ENCODE data around the gene ZNF91. TPM values are rescaled to one million over a fixed set of nuclear protein-coding genes. Genes with fewer than 3 reads are reported as not detected.
"Not testable (repeated sequence)": the region's sequence is repeated elsewhere in the genome, so short reads cannot be mapped to it uniquely, and the experiment has no call there.

The ZNF91 gene
- total RNA-seq, 1 donor from 2014 or later, result 22.1 TPM

DNA sequence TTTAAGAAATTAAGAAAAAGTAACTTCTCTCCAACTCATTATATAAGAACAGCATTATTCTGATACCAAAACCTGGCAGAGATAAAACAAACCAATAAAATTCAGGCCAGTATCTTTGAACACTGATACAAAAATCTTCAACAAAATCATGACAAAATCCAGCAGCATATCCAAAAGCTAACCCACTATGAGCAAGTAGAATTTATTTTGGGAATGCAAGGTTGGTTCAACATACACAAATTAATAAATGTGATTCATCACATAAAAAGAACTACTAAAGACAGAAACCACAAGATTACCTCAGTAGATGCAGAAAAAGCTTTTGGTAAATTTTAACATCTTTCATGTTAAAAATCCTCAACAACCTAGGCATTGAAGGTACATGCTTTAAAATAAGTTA lies 12.3 kb downstream of the ZNF91 start:
- TF ChIP-seq, protein P1, sequence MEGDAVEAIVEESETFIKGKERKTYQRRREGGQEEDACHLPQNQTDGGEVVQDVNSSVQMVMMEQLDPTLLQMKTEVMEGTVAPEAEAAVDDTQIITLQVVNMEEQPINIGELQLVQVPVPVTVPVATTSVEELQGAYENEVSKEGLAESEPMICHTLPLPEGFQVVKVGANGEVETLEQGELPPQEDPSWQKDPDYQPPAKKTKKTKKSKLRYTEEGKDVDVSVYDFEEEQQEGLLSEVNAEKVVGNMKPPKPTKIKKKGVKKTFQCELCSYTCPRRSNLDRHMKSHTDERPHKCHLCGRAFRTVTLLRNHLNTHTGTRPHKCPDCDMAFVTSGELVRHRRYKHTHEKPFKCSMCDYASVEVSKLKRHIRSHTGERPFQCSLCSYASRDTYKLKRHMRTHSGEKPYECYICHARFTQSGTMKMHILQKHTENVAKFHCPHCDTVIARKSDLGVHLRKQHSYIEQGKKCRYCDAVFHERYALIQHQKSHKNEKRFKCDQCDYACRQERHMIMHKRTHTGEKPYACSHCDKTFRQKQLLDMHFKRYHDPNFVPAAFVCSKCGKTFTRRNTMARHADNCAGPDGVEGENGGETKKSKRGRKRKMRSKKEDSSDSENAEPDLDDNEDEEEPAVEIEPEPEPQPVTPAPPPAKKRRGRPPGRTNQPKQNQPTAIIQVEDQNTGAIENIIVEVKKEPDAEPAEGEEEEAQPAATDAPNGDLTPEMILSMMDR (conservative IDR thresholded peaks at IDR 0.05; ENCODE audit: low read depth, low read length), result no peak
- DNase-seq (ENCODE audit: low read depth), result no peak
- no peak overlapping the region for H3K4me3 ChIP-seq (ENCODE audit: low read depth, low read length)

DNA sequence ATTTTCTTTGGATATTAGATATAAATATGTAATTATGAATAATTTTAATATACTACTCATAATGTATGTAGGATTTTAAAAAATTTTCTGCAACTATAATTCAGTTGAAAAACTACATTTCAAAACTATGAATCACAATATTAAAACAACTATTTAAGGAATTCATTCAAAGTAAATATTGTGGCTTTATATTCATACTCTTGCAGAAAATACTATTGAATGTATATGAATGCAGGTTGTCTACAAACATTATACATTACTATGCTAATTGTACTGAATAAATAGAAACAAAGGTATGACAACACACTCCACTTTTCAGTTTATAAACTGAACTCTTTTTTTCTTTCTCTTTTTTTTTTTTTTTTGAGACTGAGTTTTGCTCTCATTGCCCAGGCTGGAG lies 14.2 kb downstream of the ZNF91 start:
- no peak overlapping the region for H3K4me3 ChIP-seq (ENCODE audit: low read depth, low read length)
- no peak for DNase-seq (ENCODE audit: low read depth)
- TF ChIP-seq, protein P1 (conservative IDR thresholded peaks at IDR 0.05; ENCODE audit: low read depth, low read length), result no peak

DNA sequence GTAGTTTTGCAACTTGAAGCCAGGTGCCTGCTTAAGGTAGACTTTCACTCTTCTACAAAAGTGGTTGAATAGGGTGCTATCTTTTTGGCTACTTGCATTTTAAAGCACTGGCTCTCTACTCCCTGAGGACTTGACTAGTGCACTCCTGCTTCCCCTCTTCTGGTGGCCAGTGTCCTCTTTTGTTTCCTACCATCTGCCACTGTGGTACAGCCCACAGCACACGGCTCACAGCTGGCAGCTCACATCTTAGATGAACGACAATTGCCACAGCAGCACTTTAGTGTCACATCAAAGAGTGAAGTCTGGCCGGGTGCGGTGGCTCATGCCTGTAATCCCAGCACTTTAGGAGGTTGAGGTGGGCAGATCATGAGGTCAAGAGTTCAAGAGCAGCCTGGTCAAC lies 15.6 kb downstream of the ZNF91 start:
- not testable (repeated sequence) for H3K4me3 ChIP-seq (ENCODE audit: low read depth, low read length); DNase-seq (ENCODE audit: low read depth)

DNA sequence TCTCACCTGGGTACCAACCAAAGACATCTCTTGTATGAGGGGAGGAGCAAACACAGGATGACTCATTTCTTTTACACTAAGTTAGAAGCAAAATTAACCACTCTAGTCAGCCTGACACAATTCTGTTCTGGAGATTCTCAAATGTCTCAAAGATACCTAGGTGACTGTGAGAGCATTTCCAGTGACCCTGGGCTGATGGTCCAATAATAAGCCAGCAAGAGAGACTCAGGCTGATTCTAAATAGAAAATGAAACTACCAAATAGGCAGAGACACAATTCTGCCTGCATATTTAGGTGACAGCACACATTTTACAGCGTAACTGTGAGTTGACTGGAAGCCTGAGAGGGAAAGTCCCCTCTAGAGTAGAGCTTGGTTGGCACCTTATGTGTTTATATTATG lies 16.3 kb downstream of the ZNF91 start:
- no peak overlapping the region for H3K4me3 ChIP-seq (ENCODE audit: low read depth, low read length)
- TF ChIP-seq, protein P1 (conservative IDR thresholded peaks at IDR 0.05; ENCODE audit: low read depth, low read length), result no peak
- DNase-seq (ENCODE audit: low read depth), result no peak

DNA sequence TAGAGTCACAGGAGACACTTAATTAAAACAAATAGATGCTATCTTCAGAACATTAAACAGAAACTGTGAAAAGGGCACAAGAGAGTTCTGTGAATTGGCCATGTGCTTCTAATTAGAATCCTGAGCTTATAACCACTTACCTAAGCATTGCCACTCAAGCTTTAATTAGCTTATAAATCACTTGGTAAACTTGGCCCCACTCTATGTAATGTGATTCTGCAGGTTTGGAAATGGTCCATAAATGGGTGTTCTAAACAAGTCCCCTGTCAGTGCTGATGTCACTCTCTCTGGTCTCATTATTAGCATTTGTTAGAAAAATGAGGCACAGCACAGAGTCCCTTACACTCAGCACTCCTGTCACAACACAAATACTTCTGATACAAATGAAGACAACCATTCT lies 18.0 kb downstream of the ZNF91 start:
- TF ChIP-seq, protein P1 (conservative IDR thresholded peaks at IDR 0.05; ENCODE audit: low read depth, low read length), result no peak
- no peak overlapping the region for H3K4me3 ChIP-seq (ENCODE audit: low read depth, low read length)
- DNase-seq (ENCODE audit: low read depth), result no peak

DNA sequence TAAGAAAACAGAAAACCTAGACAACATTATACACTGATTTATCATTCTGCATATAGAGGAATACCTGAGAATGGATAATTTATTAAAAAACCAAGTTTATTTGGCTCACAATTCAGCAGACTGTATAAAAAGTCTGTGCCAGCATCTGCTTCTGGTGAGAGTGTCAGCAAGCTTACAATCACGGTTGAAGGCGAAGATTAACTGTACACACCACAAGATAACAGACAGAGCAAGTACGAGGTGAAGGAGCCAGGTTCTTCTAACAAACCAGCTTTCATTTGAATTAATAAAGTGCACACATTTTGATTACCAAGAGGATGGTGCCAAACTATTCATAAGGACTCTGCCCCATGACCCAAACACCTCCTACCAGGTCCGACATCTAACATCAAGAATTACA lies 28.8 kb downstream of the ZNF91 start:
- no peak overlapping the region for H3K4me3 ChIP-seq (ENCODE audit: low read depth, low read length)
- DNase-seq (ENCODE audit: low read depth), result no peak
- TF ChIP-seq, protein P1 (conservative IDR thresholded peaks at IDR 0.05; ENCODE audit: low read depth, low read length), result no peak

DNA sequence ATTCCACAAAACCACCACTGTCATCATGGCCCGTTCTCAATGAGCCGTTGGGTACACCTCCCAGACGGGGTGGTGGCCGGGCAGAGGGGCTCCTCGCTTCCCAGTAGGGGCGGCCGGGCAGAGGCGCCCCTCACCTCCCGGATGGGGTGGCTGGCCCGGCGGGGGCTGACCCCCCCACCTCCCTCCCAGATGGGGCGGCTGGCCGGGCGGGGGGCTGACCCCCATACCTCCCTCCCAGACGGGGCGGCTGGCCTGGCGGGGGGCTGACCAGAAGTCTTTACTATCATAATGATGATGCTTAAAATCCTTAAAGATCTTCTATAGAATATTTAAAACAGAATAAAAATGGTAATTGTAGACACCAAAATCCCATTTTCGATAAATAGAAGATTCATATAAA lies 29.2 kb downstream of the ZNF91 start:
- not testable (repeated sequence) for DNase-seq (ENCODE audit: low read depth); H3K4me3 ChIP-seq (ENCODE audit: low read depth, low read length)

DNA sequence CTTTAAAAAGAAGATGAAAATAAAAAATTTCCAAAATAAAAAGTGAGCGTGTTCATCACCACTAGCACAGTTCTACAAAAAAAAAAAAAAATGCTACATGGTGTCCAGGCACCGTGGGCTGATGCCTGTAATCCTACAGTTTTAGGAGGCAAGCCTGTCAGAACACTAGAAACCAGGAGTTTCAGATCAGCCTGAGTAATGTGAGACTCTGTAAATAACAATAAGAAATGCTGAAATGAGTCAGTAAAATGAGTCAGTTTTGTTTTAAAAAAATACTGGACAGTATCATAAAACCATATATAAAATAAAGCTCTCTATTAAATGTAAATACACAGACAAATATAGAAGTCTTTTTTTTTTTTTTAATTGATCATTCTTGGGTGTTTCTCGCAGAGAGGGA lies 30.0 kb downstream of the ZNF91 start:
- no peak overlapping the region for H3K4me3 ChIP-seq (ENCODE audit: low read depth, low read length)
- no peak for DNase-seq (ENCODE audit: low read depth)
- TF ChIP-seq, protein P1 (conservative IDR thresholded peaks at IDR 0.05; ENCODE audit: low read depth, low read length), result no peak

DNA sequence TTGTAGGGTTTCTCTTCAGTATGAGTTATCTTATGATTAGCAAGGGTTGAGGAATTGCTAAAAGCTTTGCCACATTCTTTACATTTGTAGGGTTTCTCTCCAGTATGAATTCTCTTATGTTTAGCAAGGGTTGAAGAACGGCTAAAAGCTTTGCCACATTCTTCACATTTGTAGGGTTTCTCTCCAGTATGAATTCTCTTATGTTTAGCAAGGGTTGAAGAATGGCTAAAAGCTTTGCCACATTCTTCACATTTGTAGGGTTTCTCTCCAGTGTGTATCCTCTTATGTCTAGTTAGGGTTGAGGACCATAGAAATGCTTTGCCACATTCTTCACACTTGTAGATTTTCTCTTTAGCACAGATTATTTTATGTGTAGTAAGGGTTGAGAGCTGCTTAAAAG lies 33.4 kb downstream of the ZNF91 start:
- not testable (repeated sequence) for DNase-seq (ENCODE audit: low read depth); H3K4me3 ChIP-seq (ENCODE audit: low read depth, low read length)
